HUDEP-2 (cell line): ENCODE measurements around the gene TMEM253.
A peak's percentile ranks its signal among the peaks of the same experiment; 100 is the strongest.

ENCODE experiments used
- DNase-seq, 76 experiments: peaks; one replicate each; lab custom pipeline; 2025; ENCODE audit not compliant: unreplicated experiment in 76 of 76; lab: John Stamatoyannopoulos, UW

The TMEM253 gene

GRCh38 chr14:21070610-21071224, 30.1 kb upstream of the TMEM253 start:
- peak in 9 of 76 experiments; percentile 10 to 31 (median 13) for DNase-seq

DNA sequence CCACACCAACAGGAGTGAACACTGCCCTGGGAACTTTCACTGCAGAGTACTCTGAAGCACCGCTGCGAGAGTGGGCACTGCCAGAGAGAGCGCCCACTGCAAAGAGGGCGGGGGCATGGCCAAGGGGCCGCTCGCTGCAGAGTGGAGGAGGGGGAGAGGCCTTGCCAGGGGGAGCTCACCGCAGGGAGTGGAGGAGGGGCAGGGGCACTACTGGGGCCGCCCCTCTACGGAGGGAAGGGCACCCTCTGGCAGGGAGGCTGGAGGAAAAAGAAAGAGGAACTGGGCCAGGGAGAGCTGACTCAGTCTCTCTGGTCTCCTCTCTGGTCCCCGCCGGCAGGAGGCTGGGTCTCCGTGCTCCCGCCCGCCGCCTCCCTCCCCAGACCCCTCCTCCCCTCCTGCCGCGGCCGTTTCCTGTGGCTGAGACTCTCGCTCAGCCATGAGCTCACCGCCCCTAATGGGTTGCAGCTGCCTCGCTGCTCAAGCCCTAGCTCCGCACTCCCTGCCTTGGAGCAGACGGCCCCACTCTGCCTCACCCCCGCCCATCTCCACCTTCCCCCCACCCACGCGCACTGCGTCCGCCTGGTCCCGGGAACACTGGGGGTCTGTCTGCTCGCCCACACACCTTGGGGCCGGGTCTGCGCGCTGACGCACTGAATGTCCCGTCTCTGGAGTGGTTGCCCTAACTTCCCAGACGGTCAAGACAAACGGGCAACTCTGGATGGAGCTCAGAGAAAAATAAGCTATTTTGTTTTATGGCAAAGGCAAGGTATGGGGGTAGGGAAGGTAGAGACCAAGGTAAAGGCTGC, 29.4 kb upstream of the TMEM253 start:
- peak in 6 of 76 experiments; percentile 4 to 31 (median 22) for DNase-seq

DNA sequence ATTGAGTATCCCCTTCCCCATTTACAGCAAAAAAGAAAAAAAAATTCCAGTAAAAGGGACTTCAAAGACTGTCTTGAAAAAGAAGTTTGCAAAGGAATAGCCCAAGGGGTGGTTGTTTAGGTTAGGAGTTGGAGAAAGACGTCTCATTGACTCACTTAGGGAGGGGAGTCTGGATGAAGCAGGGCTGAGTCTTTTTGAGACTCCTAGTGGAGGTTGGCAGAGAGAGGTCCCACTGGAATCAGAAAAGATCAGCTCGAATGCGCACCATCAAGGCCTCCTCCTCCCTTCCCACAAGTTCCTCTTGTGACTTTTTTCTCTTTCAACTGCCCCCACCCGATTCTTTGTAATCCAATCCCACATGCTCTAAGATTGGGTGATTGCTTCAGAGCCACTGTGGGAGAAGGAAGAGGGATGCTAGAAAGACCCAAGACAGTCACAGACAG, 28.8 kb upstream of the TMEM253 start:
- DNase-seq = no peak

DNA sequence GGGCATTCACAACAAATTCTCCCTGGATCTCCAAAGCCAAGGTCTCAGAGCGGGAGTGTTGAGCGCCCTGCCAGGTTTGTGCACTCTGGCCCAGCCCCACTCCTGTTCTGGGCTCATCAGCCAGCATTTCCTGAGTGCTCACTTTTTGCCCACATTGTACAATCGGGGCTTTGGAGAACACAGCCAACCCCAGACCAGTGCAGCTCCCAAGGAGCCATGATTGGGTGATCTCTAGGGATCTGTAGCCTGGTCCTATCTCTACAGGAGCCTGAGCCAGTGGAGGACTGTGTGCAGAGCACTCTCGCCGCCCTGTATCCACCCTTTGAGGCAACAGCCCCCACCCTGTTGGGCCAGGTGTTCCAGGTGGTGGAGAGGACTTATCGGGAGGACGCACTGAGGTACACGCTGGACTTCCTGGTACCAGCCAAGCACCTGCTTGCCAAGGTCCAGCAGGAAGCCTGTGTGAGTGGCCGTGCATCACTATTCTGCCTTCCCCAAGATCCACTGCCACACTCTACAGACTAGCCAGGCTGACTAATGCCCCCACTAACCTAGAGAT, 28.0 kb upstream of the TMEM253 start:
- DNase-seq = no peak

GRCh38 chr14:21073921-21074320, 26.9 kb upstream of the TMEM253 start:
- no peak for DNase-seq

DNA sequence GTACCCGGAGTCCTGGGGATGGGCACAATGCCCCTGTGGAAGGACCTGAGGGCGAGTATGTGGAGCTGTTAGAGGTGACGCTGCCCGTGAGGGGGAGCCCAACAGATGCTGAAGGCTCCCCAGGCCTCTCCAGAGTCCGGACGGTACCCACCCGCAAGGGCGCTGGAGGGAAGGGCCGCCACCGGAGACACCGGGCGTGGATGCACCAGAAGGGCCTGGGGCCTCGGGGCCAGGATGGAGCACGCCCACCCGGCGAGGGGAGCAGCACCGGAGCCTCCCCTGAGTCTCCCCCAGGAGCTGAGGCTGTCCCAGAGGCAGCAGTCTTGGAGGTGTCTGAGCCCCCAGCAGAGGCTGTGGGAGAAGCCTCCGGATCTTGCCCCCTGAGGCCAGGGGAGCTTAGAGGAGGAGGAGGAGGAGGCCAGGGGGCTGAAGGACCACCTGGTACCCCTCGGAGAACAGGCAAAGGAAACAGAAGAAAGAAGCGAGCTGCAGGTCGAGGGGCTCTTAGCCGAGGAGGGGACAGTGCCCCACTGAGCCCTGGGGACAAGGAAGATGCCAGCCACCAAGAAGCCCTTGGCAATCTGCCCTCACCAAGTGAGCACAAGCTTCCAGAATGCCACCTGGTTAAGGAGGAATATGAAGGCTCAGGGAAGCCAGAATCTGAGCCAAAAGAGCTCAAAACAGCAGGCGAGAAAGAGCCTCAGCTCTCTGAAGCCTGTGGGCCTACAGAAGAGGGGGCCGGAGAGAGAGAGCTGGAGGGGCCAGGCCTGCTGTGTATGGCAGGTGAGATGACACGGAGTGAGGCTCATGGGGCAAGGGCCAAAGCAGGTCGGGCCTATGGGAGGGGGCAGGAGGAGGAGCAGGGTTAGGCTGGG, 26.2 kb upstream of the TMEM253 start:
- DNase-seq = no peak

GRCh38 chr14:21075719-21076437, 25.0 kb upstream of the TMEM253 start:
- no peak for DNase-seq

DNA sequence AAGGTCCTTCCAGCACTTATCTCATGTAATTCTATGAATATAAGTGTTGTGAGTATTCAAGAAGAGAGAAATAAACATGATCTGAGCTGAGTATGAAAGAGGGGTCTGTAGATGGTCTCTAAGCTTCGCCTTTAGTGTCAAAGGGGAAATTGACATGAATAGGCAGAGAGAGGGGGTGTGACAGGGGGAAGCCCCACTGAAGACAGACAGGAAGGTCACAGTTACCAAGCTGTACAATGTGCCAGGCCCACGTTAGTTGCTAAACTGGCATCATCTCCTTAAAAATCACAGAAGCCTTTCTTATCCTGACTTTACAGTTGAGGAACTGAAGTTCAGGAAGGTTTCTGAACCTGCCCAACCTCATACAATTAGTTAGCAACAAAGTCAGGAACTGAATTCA, 23.2 kb upstream of the TMEM253 start:
- no peak for DNase-seq

DNA sequence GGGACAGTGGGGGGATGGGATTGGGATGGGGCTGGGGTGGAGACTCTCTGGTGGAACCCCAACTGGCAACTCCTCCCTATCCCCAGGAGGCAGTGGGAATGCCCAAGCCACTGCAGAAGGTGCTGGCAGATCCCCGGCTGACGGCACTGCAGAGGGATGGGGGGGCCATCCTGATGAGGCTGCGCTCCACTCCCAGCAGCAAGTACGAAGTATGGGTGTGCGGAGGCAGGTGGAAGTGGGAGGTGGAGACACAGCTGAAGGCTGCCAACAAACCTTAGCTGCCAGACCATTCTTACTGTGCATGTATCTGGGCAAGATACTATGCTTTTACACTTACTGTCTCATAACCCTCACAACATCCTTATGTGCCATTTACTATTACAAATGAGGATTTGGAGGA, 22.6 kb upstream of the TMEM253 start:
- DNase-seq = no peak

GRCh38 chr14:21078726-21079125, 22.1 kb upstream of the TMEM253 start:
- DNase-seq = no peak

DNA sequence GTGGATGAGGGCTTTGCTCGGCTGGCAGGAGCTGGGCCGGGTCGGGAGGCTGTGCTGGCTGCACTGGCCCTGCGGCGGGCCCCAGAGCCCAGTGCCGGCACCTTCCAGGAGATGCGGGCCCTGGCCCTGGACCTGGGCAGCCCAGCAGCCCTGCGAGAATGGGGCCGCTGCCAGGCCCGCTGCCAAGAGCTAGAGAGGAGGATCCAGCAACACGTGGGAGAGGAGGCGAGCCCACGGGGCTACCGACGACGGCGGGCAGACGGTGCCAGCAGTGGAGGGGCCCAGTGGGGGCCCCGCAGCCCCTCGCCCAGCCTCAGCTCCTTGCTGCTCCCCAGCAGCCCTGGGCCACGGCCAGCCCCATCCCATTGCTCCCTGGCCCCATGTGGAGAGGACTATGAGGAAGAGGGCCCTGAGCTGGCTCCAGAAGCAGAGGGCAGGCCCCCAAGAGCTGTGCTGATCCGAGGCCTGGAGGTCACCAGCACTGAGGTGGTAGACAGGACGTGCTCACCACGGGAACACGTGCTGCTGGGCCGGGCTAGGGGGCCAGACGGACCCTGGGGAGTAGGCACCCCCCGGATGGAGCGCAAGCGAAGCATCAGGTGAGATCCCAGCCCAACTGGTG, 19.2 kb upstream of the TMEM253 start:
- DNase-seq = no peak

DNA sequence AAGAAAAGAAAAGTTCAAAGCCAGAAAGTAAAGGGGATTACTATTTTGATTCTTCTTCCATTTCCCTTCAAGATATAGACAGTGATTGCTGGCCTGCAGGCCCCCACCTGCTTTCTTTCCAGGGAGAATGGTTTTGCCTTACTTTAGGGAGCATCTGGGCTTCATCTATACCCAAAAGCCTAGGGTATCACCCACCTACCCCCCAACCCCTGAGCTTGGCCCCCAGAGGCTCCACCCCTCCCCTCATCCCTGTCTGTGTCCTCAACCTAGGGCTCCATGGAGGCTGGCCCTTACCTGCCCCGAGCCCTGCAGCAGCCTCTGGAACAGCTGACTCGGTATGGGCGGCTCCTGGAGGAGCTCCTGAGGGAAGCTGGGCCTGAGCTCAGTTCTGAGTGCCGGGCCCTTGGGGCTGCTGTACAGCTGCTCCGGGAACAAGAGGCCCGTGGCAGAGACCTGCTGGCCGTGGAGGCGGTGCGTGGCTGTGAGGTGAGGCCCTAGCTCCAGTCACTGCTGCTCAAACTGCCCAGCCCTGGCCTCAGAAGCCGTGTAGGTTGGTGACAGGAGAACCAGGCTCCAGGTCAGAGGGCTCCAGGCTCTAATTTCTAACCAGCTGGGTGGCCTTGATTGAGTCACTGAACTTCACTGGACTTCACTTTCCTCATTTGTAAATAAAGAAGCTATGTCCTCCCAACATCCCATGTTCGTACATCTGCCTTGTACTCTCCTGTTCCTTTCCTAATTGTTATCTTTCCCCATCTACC, 17.1 kb upstream of the TMEM253 start:
- DNase-seq = no peak

DNA sequence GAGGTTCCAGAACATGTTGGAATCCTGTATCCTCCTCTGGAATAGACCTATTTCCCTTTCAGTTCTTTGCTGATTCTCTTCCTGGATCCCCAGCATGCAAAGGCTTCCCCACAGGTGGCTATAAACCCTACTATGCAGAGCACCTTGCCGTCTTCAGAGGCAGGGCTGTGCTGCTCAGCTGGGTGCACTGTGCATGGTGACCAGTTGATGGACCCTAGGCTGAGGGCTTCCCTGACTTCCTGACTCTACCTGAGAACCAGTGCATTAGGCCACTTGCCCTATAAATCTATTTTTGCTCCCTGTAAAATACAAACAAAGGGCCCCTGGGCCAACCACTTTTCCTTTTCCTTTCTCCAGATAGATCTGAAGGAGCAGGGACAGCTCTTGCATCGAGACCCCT, 16.5 kb upstream of the TMEM253 start:
- no peak for DNase-seq

GRCh38 chr14:21084998-21085853, 15.6 kb upstream of the TMEM253 start:
- DNase-seq = no peak

DNA sequence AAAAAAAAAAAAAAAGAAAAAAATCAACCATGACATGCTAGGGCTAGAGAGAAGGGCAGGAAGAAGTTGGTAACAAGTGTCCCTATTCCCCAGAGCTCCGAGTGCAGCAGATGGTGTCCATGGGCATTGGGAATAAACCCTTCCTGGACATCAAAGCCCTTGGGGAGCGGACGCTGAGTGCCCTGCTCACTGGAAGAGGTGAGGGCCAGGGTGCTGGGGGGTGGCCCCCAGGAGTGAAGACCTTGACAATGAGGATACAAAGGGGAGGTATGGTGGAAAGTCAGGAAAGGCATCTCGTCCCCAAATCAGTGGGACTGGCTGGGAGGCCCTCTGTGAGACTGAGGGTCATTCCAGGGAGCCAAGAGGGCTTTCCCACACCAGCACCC, 14.0 kb upstream of the TMEM253 start:
- no peak for DNase-seq

GRCh38 chr14:21087294-21088091, 13.4 kb upstream of the TMEM253 start:
- DNase-seq = peak in 2 of 76 experiments; percentile 12 to 53

GRCh38 chr14:21088687-21089086, 12.2 kb upstream of the TMEM253 start:
- DNase-seq = no peak
